Right cardiac atrium (tissue), 5 donors: ENCODE data around the gene IGDCC3. TPM values are rescaled to one million over a fixed set of nuclear protein-coding genes. Genes with fewer than 3 reads are reported as not detected.

Source experiments
- ATAC-seq, 2 donors: fragments of 200-7000 bp; cut with Tn5 transposase; one replicate each; pipeline versions ENCODE4 v1.8.0 to v1.9.1; 2020; ENCODE audit warnings: moderate library complexity in 2 of 2, mild to moderate bottlenecking in 1 of 2
- DNase-seq, 3 donors: peaks; one replicate each; pipeline ENCODE4 v3.0.0-alpha.2; 2020
- H3K27ac ChIP-seq: one replicate; pipeline ENCODE4 v1.5.1; 2013; ENCODE audit warnings: mild to moderate bottlenecking, low read length, control low read depth, moderate library complexity
- H3K27me3 ChIP-seq: one replicate; pipeline ENCODE4 v1.6.1; 2013; ENCODE audit not compliant: control insufficient read depth, insufficient read depth
- H3K4me1 ChIP-seq: one replicate; pipeline ENCODE4 v1.6.1; 2013; ENCODE audit warnings: low read length; ENCODE audit not compliant: control insufficient read depth, insufficient read depth
- H3K4me3 ChIP-seq: one replicate; pipeline ENCODE4 v1.5.1; 2013; ENCODE audit warnings: low read length, control low read depth
- H3K9me3 ChIP-seq: one replicate; pipeline ENCODE4 v1.6.1; 2013; ENCODE audit warnings: low read length; ENCODE audit not compliant: control insufficient read depth
- whole genome bisulfite sequencing: extraction: QIAGEN DNeasy Blood & Tissue Kit; methylation state at CpG from one replicate; pipeline ENCODE4 v1.1.7; 2013; 5-methylcytosine and 5-hydroxymethylcytosine counted together
- intact Hi-C, 4 donors: fragments of 100-400 bp; cut with DNase I; formaldehyde crosslinking; loops; one replicate each; pipeline versions ENCODE4 v1.11.0 to v1.14.0; 2022 to 2023
- polyA plus RNA-seq: library from polyadenylated mRNA; stranded (reverse); fragments of 200-250 nt; gene quantifications from one replicate; pipeline ENCODE4 v1.2.3, GENCODE V29; 2013
- total RNA-seq, 4 donors: library from RNA; stranded (reverse); fragmentation: NEBNext Ultra II Directional; extraction: Animal tissue kit (Norgen Biotek cat#: 25700); gene quantifications; one replicate each; pipeline ENCODE4 v1.2.1, GENCODE V29; 2021
- donor health status: healthy with polysubstance abuse.
- donor health status: DM: no; HTN: yes; CAD: no.
- donor health status: DM: no; HTN: no; CAD: no.
- donor health status: DM: no; HTN: yes; CAD: no; lungs with severe emphysema.
- donor health status: DM: yes; HTN: yes; CAD: no.

IGDCC3 gene
- total and polyA plus RNA-seq, 5 donors, result 0.09 to 0.14 (median 0.09) TPM; not detected in 2

DNA sequence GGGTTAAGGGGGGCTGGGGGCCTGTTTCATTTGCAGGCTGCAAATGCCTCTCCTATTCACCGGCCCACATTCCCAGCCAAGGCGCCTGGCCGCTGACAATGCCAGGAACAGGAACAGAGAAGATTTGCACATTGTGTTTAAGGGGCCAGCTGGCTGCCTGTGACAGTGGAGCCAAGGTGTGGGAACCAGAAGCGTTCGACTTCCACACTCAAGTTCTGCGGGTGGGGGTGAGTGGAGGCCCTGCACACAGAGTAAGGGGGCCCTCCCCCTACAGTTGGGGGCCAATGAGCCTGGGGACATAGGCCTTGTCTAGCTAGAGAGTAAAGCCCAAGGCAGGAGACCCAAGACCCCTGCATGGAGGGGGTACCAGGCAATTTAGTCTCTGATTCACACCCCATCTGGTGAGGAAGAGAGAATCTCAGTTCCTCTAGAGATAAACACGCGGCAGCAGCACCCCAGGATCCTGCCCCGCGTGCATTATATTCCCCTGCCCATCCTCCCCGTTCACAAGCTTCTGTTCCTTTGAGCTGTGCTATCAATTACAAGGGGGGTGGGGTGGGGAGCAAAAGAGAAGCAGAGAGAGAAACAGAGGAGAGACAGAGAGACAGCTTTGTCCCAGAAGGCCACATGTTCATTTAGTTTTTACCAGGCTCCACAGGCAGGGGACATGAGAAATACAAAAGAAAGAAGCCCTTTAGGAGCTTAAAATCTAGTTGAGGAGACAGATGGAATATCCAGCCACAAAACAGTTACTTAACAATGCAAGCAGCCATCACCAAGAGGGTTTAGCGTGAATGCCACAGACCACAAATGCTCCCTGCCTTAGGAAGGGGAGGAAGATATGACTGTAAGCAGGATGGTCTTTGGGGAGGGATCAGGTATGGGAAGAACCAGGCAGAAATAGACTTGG is 9.2 kb downstream of the IGDCC3 start:
- H3K4me3 ChIP-seq, result no peak overlapping the region
- H3K4me1 ChIP-seq, result no peaks in the 10 kb centered on the region
- H3K9me3 ChIP-seq, result no peaks in the 10 kb centered on the region
- intact Hi-C loops, result no loop called here
- WGBS, result 49% methylated on average over 12 of the region's 12 CpGs
- no peaks in the 10 kb centered on the region for H3K27me3 ChIP-seq
- peak in 1 of 3 donors; percentile 33 for DNase-seq
- no peak for ATAC-seq
- H3K27ac ChIP-seq, result no peak overlapping the region

DNA sequence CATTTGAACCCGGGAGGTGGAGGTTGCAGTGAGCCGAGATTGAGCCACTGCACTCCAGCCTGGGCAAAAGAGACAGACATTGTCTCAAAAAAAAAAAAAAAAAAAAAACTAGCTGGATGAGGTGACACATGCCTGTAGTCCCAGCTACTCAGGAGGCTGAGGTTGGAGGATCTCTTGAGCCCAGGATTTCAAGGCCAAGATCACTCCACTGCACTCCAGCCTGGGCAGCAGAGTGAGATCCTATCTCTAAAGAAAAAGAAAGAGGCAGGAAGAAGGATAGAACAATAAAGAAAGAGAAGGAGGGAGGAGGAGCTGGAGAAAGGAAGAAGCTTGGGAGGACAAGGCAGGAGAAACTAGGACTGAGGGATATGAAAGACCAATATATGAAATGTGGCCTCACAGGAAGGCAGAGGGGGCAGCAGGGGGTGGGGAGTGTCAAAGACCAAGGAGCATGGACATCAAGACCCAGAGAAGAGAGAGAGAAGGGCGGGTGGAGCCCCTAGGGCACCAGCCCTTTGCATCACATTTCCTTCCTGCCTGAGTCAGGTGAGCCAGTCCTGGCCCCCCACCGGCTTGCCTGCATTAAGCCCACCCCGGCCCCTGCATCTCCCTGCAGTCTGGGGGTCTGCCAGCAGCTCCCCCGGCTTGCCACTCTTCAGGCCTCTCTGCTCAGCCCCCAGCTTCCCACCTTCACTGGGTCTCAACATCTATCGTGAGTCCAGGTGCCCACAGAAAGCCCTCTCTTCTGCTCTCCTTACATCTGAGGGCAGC is 11.5 kb downstream of the IGDCC3 start:
- intact Hi-C loops, result no loop called here
- 91% methylated on average over 7 of the region's 7 CpGs for WGBS
- no peak for ATAC-seq

DNA sequence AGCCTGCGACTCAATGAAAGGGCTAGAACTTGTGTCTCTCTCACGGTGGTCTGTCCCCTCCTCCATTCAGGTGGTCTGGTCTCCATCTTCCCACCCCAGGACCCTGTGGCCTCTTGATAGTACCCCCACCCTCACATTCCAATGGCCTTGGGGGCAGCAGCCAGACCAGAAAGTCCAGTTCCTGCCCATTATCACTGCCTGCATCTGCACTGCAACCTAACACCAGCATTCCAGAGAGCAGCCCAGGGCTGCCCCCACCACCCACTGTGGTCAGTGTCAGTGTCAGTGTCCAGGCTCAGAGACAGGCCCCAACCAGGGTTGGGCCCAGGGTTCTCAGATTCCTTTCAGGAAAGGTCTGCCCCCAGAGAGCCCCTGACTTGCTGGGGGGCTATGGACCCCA is 12.6 kb downstream of the IGDCC3 start:
- ATAC-seq (no peak), DNase-seq (no peak)
- H3K9me3 ChIP-seq, result no peaks in the 10 kb centered on the region
- no peak overlapping the region for H3K4me3 ChIP-seq
- no peak overlapping the region for H3K27ac ChIP-seq
- intact Hi-C loops, result no loop called here
- H3K27me3 ChIP-seq, result no peaks in the 10 kb centered on the region
- no peaks in the 10 kb centered on the region for H3K4me1 ChIP-seq
- WGBS, result 73% methylated on average over 2 of the region's 2 CpGs

More for the DNA sequence above, 11.5 kb downstream of the IGDCC3 start:
- Histone ChIP-seq H3K4me1 (no peaks in the 10 kb centered on the region), H3K27me3 (no peaks in the 10 kb centered on the region), H3K9me3 (no peaks in the 10 kb centered on the region), H3K4me3 (no peak overlapping the region), H3K27ac (no peak overlapping the region)
- DNase-seq, result peak in 1 of 3 donors; percentile 46

DNA sequence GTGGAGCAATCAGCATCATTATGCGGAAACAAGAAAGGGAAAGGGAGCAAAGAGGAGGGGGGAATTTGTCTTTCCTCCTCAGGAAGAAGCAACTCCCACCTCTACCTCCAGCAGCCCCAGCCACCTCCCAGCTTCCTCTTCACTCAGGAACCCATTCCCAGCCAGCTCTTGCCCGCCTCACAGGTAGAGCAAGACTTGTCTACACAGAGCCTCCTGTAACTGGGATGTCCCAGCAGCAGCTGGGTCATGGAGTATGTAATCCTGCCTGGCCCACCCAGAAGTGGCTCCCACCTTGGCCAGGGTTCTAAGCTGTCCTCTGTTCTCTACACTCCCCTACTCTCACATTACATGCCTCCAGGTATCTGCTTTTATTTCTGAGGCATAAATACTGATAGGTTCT is 14.0 kb downstream of the IGDCC3 start:
- intact Hi-C loops, result no loop called here
- H3K27me3 ChIP-seq, result no peaks in the 10 kb centered on the region
- H3K4me1 ChIP-seq, result no peaks in the 10 kb centered on the region
- DNase-seq (no peak), ATAC-seq (no peak)
- no peak overlapping the region for H3K4me3 ChIP-seq
- WGBS, result 97% methylated on average over 2 of the region's 2 CpGs
- no peak overlapping the region for H3K27ac ChIP-seq
- H3K9me3 ChIP-seq, result no peaks in the 10 kb centered on the region

DNA sequence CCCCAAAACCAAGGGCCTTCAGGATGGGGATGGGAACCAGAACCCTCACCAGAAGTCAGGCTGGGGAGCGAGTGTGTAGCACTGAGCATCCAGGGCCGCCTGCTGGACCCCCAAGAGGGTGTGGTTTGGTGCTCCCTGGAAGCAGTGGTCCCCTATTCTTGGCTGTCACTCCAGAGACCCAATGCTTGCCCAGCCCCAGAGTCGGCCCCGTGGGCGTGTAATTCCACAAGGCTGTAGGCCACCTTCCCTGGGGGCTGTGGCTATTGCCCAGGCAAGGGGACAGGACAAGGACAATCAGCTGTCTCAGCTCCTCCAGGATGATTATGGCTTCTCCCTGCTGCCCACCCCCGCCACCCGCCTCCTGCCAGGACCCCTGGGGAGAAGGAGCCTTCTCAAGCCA is 14.5 kb downstream of the IGDCC3 start:
- Histone ChIP-seq H3K4me3 (no peak overlapping the region), H3K9me3 (no peaks in the 10 kb centered on the region), H3K4me1 (no peaks in the 10 kb centered on the region), H3K27me3 (no peaks in the 10 kb centered on the region), H3K27ac (no peak overlapping the region)
- ATAC-seq, result no peak
- intact Hi-C loops, result no loop called here
- no peak for DNase-seq
- WGBS, result 88% methylated on average over 7 of the region's 7 CpGs

DNA sequence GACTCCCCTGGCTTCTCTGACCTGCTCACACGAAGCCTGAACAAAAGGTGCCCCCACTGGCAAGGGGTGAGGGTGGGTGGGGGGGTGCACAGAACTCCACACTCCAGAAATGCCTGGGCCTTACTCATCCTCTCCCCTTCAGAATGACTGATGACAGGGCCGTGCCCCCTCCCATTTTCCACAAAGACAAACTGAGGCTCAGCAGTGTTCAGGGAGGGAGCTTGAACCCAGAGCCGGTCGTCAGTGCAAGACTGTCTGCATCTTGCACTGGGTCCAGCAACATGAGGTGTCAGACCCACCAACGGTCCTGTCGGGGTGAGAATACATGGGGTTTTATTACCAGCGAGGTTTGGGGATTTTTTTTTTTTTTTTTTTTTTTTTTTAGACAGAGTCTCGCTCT is 15.3 kb downstream of the IGDCC3 start:
- intact Hi-C loops, result no loop called here
- DNase-seq (no peak), ATAC-seq (no peak)
- Histone ChIP-seq H3K27ac (no peak overlapping the region), H3K9me3 (no peaks in the 10 kb centered on the region), H3K27me3 (no peaks in the 10 kb centered on the region), H3K4me3 (no peak overlapping the region), H3K4me1 (no peaks in the 10 kb centered on the region)
- WGBS, result 95% methylated on average over 8 of the region's 8 CpGs

DNA sequence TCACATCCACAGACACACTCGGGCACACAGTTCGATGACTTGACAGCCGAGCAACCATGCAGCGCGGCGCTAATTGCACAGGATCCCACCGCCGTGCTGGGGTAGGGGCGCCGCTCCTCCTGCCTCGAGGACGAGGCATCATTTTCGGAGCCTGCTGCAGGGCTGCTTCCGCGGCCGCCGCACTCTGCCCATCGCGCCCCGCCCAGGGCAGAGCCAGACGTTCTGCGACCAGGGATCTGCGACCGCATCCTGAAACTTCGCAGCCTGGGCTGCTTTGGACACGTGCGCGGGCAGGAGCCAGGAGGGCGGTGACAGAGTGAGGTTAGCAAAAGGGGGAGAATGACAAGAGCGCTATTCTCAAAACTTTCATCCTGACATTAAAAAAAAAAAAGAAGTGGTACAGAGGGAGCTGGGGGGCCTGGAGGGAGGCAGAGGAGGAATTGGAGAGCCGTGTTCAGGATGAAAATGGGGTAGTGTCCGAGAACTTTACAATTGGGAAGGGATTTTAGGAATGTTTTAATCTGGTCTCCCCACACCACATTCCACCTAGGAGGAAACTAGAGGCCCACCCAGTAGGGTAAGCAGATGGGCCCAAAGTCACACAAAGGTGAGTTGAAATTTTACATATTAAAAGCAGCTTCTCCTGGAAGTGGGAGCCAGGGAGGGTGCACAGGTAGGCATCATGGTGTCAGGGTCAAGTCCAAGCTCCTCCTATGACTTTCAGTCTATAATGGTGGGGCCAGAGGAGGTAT is 15.9 kb downstream of the IGDCC3 start:
- intact Hi-C loops, result no loop called here
- Histone ChIP-seq H3K4me3 (no peak overlapping the region), H3K27ac (no peak overlapping the region), H3K4me1 (no peaks in the 10 kb centered on the region), H3K27me3 (no peaks in the 10 kb centered on the region), H3K9me3 (no peaks in the 10 kb centered on the region)
- WGBS, result 76% methylated on average over 32 of the region's 32 CpGs
- DNase-seq, result no peak
- no peak for ATAC-seq

DNA sequence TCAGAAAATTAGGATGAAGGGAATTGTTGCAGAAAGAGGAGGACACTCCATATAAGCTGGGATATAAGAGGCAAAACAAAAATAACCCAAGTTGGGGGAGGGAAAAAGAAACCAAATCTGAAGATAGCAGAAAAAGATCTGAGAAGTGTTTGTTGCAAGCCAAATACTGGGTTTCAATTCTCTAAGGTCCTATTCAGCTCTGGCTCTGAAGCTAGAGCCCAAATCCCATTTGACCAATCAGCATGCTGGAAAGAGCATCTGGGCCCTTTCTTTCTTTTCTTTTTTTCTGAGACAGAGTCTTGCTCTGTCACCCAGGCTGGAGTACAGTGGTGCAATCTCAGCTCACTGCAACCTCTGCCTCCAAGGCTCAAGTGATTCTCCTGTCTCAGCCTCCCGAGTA is 17.3 kb downstream of the IGDCC3 start:
- H3K9me3 ChIP-seq, result no peaks in the 10 kb centered on the region
- intact Hi-C loops, result no loop called here
- no peak for ATAC-seq
- DNase-seq, result no peak
- H3K4me1 ChIP-seq, result no peaks in the 10 kb centered on the region
- no peaks in the 10 kb centered on the region for H3K27me3 ChIP-seq
- no peak overlapping the region for H3K4me3 ChIP-seq
- no peak overlapping the region for H3K27ac ChIP-seq
- WGBS, result 83% methylated on average over 1 of the region's 1 CpG

DNA sequence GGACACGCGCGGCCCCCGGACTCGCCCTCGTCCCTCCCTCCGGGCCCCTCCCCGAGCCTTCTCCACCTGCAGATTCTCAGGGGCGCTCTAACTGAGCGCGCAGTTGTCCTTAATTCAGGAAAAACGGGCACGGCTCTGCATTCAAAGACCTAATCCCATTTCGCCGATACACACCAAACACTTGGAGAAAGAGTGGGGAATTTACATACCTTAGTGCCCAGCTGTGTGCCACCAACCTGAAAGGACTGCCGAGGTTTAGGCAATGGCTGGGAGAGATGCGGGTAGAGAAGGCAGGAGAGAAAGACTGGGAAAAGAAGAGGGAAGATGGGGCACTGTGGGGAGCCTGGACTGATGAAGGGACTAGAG is 21.8 kb downstream of the IGDCC3 start:
- H3K9me3 ChIP-seq, result no peaks in the 10 kb centered on the region
- H3K4me1 ChIP-seq, result no peaks in the 10 kb centered on the region
- intact Hi-C loops, result no loop called here
- H3K4me3 ChIP-seq, result peak overlapping the region; percentile 53
- ATAC-seq, result no peak
- no peak overlapping the region for H3K27ac ChIP-seq
- 21% methylated on average over 17 of the region's 17 CpGs for WGBS
- DNase-seq, result no peak
- H3K27me3 ChIP-seq, result no peaks in the 10 kb centered on the region

DNA sequence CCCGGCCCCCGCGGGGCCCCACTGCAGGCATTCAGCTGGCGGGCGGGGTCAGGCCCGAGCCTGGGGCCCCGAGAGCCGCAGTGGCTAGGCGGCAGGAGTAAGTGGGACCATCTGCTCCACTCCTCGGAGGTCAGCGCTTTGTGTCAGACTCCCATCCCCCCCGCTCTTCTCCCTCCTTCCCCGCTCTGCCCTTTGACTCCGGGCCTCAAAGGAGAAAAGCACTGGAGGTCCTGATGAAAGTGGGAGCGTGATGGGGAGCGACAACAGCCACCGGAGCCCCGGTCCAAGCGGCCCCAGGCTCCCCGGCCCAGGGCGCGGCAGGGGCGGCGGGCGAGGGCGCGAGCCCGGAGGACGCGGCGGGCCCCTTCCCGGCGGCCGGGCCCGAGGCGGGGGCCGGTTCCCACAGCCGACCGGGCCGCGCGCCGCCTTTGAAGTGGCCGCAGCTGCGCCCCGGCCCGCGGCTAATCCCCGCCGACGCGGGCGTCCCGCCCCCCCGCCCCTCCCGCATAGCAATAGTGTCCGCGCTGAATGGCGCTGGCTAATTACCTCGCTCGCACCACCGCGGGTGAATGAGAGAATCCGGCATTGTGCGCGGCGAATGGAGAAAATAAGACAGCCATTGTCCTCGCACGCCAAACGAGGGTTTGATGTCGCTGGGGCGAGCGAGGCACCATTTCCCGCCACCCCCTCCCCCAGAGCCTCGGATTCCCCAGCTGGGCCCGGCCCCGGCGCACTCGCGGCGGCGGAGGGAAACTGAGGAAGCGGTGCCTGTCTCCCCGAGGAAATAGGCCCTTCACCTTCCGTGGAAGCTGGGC is 22.4 kb downstream of the IGDCC3 start:
- Histone ChIP-seq H3K9me3 (no peaks in the 10 kb centered on the region), H3K4me3 (peak overlapping the region; percentile 53), H3K4me1 (no peaks in the 10 kb centered on the region), H3K27ac (no peak overlapping the region), H3K27me3 (no peaks in the 10 kb centered on the region)
- peak; percentile 34 to 40 for ATAC-seq
- WGBS, result 3% methylated on average over 85 of the region's 85 CpGs
- intact Hi-C loops, result no loop called here
- peak in 1 of 3 donors; percentile 59 for DNase-seq
